Esophagus muscularis mucosa (tissue), 4 donors: ENCODE data around the gene NRIP1. TPM values are rescaled to one million over a fixed set of nuclear protein-coding genes. Genes with fewer than 3 reads are reported as not detected.

ENCODE experiments used
- DNase-seq: peaks from one replicate; pipeline ENCODE4 v3.0.0-alpha.2; 2017; ENCODE audit errors: extremely low spot score
- H3K27ac ChIP-seq, 4 donors: fragments of 200-600 bp; sonication (generic); replicated peaks in 1 of 4; 1 replicate in 3 of 4; 2 replicates in 1 of 4; pipeline ENCODE4 v1.5.1; 2016 to 2019; ENCODE audit warnings: mild to moderate bottlenecking in 1 of 4
- H3K27me3 ChIP-seq, 4 donors: fragments of 200-600 bp; sonication (generic); one replicate each; pipeline versions ENCODE4 v1.5.1 to v1.6.0; 2016 to 2019
- H3K36me3 ChIP-seq, 4 donors: fragments of 200-600 bp; sonication (generic); one replicate each; pipeline ENCODE4 v1.5.1; 2016 to 2019
- H3K4me1 ChIP-seq, 4 donors: fragments of 200-600 bp; sonication (generic); one replicate each; pipeline ENCODE4 v1.5.1; 2016 to 2019
- H3K4me3 ChIP-seq, 4 donors: fragments of 200-600 bp; sonication (generic); 1 replicate in 2 of 4; 2 replicates in 2 of 4; pipeline ENCODE4 v1.5.1; 2016 to 2019; ENCODE audit warnings: mild to moderate bottlenecking in 4 of 4, moderate library complexity in 1 of 4
- H3K9me3 ChIP-seq, 4 donors: fragments of 200-600 bp; sonication (generic); 1 replicate in 3 of 4; 2 replicates in 1 of 4; pipeline ENCODE4 v1.5.1; 2016 to 2019
- CTCF ChIP-seq, 3 experiments: fragments of 200-600 bp in 2 of 3; fragments of 450-650 bp in 1 of 3; sonication (generic) in 2 of 3; IDR thresholded peaks; one replicate each; pipeline ENCODE4 v1.5.1; 2017 to 2019; ENCODE audit warnings: antibody characterized with exemption in 3 of 3, mild to moderate bottlenecking in 2 of 3, moderate library complexity in 1 of 3
- EP300 ChIP-seq: sonication (generic); formaldehyde crosslinking; IDR thresholded peaks from one replicate; pipeline ENCODE4 v1.6.1; 2017; ENCODE audit warnings: antibody characterized with exemption
- POLR2A ChIP-seq: fragments of 450-650 bp; IDR thresholded peaks from one replicate; pipeline ENCODE4 v1.6.1; 2017; ENCODE audit warnings: antibody characterized with exemption, moderate library complexity, mild to moderate bottlenecking, low read depth
- POLR2AphosphoS5 ChIP-seq, 2 donors: sonication (generic); formaldehyde crosslinking; IDR thresholded peaks; one replicate each; pipeline ENCODE4 v1.6.1; 2017; ENCODE audit warnings: antibody characterized with exemption in 2 of 2
- WGBS: methylation state at CpG from one replicate; pipeline ENCODE4 v1.1.5; 2018; 5-methylcytosine and 5-hydroxymethylcytosine counted together
- intact Hi-C: fragments of 100-400 bp; cut with DNase I; formaldehyde crosslinking; loops from one replicate; pipeline ENCODE4 v1.15.1; 2023
- total RNA-seq, 4 donors: library from RNA; depleted of rRNA; stranded (reverse); fragments of >200 nt; gene quantifications; one replicate each; pipeline versions ENCODE4 v1.1.0 to v1.2.1, GENCODE V29; 2016

NRIP1 gene
- total RNA-seq, 4 donors from 2014 or later, result 21.7 to 33.3 (median 28.5) TPM

- H3K9me3 ChIP-seq, result no peaks in the 10 kb centered on the region
- 70% methylated on average over 2 of the region's 2 CpGs for WGBS
- no peak overlapping the region for H3K27ac ChIP-seq
Measured at GRCh38 chr21:15018382-15018781, 46.4 kb downstream of the NRIP1 start.

GRCh38 chr21:15015622-15016471, 49.0 kb downstream of the NRIP1 start:
- peaks cover 0 to 21% (median 6%) of the 10 kb centered on the region in 4 donors for H3K4me1 ChIP-seq
- no peaks in the 10 kb centered on the region for H3K9me3 ChIP-seq
- H3K27ac ChIP-seq, result no peak overlapping the region
- WGBS, result 86% methylated on average over 5 of the region's 5 CpGs
- no peaks in the 10 kb centered on the region for H3K36me3 ChIP-seq
- H3K27me3 ChIP-seq, result no peaks in the 10 kb centered on the region
- H3K4me3 ChIP-seq, result no peak overlapping the region
- intact Hi-C loops, result no loop called here
- no peak for DNase-seq
- no peak for TF ChIP-seq POLR2A
- no peak for TF ChIP-seq EP300
- TF ChIP-seq CTCF (IDR thresholded peaks at IDR 0.05), result no peak
- no peak for TF ChIP-seq POLR2AphosphoS5 (IDR thresholded peaks at IDR 0.05)

More at GRCh38 chr21:15018382-15018781, 46.4 kb downstream of the NRIP1 start:
- TF ChIP-seq EP300 (no peak), POLR2A (no peak), POLR2AphosphoS5 (IDR thresholded peaks at IDR 0.05) (no peak), CTCF (IDR thresholded peaks at IDR 0.05) (no peak)
- intact Hi-C loops, result no loop called here
- DNase-seq, result no peak
- H3K4me3 ChIP-seq, result no peak overlapping the region
- peaks cover 0 to 27% (median 9%) of the 10 kb centered on the region in 4 donors for H3K4me1 ChIP-seq
- no peaks in the 10 kb centered on the region for H3K27me3 ChIP-seq
- H3K36me3 ChIP-seq, result no peaks in the 10 kb centered on the region

GRCh38 chr21:15014221-15014620, 50.6 kb downstream of the NRIP1 start:
- H3K27me3 ChIP-seq, result no peaks in the 10 kb centered on the region
- no peaks in the 10 kb centered on the region for H3K36me3 ChIP-seq
- peaks cover 0 to 21% (median 6%) of the 10 kb centered on the region in 4 donors for H3K4me1 ChIP-seq
- TF ChIP-seq POLR2A (no peak), POLR2AphosphoS5 (IDR thresholded peaks at IDR 0.05) (no peak), CTCF (IDR thresholded peaks at IDR 0.05) (no peak), EP300 (no peak)
- H3K9me3 ChIP-seq, result no peaks in the 10 kb centered on the region
- 72% methylated on average over 2 of the region's 2 CpGs for WGBS
- no peak overlapping the region for H3K27ac ChIP-seq
- intact Hi-C loops, result no loop called here
- no peak for DNase-seq
- H3K4me3 ChIP-seq, result no peak overlapping the region

GRCh38 chr21:15011967-15012366, 52.8 kb downstream of the NRIP1 start:
- WGBS, result 68% methylated on average over 2 of the region's 2 CpGs
- H3K9me3 ChIP-seq, result no peaks in the 10 kb centered on the region
- intact Hi-C loops, result no loop called here
- TF ChIP-seq POLR2AphosphoS5 (IDR thresholded peaks at IDR 0.05), result no peak
- no peak for TF ChIP-seq CTCF (IDR thresholded peaks at IDR 0.05)
- TF ChIP-seq POLR2A, result no peak
- TF ChIP-seq EP300, result no peak
- H3K27me3 ChIP-seq, result no peaks in the 10 kb centered on the region
- H3K36me3 ChIP-seq, result no peaks in the 10 kb centered on the region
- H3K27ac ChIP-seq, result no peak overlapping the region
- DNase-seq, result no peak
- H3K4me3 ChIP-seq, result no peak overlapping the region
- H3K4me1 ChIP-seq, result peaks cover 2 to 13% (median 3%) of the 10 kb centered on the region in 4 donors
